Fibroblast of skin of right quadriceps (primary cell): ENCODE results near the gene DUS2.
A peak's percentile ranks its signal among the peaks of the same experiment; 100 is the strongest.
"Not testable (repeated sequence)": the region's sequence is repeated elsewhere in the genome, so short reads cannot be mapped to it uniquely, and the experiment has no call there.

Experiments
- DNase-seq: peaks from one replicate; pipeline ENCODE4 v3.0.0-alpha.2; 2013

DUS2 gene

DNA sequence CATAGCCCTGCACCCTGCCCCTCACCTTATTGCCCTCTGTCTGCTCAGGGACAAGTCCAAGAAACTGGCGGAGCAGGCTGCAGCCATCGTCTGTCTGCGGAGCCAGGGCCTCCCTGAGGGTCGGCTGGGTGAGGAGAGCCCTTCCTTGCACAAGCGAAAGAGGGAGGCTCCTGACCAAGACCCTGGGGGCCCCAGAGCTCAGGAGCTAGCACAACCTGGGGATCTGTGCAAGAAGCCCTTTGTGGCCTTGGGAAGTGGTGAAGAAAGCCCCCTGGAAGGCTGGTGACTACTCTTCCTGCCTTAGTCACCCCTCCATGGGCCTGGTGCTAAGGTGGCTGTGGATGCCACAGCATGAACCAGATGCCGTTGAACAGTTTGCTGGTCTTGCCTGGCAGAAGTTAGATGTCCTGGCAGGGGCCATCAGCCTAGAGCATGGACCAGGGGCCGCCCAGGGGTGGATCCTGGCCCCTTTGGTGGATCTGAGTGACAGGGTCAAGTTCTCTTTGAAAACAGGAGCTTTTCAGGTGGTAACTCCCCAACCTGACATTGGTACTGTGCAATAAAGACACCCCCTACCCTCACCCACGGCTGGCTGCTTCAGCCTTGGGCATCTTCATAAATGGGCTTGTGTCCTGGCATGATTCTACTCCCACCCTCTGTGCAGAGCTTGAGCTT lies 55.8 kb downstream of the DUS2 start:
- DNase-seq: no peak

DNA sequence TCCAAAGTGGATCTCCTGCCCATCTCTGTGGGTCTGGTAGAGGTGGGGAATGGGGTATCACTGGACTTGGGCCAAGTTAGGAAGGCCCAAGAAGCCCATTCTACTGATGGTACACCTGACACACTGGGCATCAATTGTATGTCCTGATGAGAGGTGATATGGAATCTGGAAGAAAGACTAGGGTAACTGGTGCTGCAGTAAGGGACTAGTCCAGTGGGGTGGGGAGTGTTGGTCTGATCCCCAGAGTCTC lies 56.2 kb downstream of the DUS2 start:
- DNase-seq: no peak

DNA sequence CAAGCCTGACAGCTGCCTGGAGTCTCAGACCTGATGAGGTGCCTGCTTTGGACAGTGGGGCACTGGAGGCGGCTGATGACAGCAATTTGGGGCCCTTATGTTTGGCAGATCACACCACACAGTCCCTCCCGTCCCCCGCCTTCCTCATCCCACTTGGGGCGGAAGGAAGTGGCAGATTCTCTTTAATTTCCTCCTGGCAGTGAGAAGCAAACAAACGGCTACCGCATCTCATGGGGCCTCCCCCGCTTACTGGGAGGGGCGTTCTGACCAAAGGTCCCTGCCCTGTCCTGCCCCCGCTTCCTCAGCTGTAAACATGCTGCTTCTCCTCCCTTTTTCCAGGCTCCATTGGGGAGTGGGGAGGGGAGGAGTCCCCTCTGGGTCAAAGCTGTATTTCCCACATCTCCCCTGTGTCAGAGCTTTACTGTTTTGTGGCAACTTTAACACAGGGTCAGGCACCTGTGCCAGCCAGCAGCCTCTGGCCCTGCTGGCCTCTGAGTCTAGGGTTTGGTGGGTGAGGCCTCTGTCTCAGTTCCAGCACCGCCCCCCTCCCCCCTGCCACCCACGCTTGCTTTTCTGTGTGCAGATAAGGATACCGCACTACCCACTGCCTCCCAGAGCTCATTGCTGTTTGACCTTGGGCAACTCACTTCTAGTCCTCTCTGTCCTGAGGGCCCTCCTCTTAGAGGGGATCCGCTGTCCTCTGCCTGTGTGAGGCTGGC lies 56.7 kb downstream of the DUS2 start:
- DNase-seq: no peak

DNA sequence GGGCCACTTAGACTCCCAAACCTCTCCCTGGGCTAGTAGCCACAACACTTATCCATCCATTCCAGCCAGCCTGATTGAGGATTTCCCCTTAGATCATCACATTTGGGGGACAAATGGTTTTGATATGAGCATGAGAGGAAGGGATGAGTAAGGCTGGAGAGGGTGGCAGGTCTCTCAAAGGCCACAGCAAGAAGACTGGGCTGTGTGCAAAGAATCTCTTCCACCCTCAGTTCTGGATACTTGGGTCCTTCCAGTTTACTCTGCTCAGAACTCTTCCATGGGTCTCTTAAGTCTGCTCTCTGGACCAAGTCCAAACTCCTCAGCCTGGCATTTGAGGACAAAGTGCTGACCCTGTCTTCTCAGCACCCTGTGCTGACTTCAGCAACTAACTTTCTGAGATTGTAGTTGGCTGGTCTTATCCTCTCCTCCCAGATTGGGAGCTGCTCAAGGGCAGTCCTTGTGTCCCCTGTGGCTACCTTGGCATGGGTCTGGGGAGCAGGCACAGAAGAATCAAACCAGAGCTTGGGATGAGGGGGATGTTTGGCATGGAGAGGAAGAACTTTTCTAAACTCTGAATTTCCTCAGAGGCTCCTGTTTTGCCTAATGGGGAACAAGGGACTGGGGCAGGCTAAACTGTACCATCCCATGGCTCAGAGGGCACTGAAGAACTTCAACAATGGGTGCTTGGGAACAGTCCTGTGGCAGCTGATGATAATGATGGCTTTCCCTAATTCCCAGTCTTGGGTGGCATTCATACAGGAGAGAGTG lies 59.0 kb downstream of the DUS2 start:
- DNase-seq: no peak

DNA sequence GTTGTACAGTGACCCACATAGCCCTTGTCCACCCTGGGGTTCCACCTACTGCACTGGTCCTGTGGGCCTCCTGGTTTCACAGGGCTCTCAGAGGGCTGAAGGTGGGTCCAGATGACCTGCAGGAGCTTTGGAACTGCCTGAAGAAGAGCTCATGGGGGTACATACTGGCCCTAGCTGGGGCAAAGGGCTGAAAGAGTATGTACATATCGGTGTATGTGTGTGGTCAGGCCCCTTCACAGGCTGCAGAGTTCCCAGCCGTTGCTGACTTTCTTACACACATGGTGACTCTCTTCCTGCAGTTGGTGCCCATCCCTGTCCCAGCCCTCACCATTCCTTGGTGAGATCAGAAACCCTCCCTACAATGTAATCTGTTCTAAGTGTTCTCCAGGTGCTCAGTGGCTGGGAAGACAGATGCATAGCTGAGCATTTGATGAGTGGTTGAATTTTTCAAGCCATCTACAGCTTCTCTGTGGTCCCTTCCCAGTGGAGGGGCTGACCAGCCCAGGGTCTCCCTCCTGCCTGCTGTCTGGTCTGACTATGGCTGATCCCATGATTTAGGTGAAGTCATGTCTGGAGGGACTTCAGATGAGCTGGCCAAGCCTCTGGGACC lies 59.6 kb downstream of the DUS2 start:
- DNase-seq: no peak

DNA sequence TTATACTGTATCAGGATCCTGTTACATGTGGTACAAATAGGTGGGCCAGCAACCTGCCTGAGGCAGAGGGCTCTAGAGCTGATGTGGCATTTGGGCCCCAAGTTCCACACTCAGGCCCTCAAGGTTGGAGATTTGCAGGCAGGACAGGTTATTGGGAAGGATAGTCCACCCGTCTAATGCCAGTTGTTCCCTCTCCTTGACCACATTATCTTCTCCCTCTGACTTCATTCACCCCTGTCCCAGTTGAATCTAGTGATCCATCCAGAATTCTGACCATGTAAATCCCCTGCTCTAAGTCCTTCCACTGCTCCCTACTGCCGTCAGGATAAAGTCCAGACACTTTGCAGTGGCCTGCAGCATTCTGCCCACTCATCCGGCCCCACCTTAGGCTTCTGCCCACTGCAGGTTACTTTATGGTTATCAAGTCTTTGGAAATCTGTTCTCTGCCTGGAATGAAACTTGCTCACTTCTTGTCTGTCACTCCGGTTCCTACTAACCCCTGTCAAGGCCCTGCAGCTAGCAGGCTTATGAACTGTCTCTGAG lies 60.2 kb downstream of the DUS2 start:
- DNase-seq: no peak

DNA sequence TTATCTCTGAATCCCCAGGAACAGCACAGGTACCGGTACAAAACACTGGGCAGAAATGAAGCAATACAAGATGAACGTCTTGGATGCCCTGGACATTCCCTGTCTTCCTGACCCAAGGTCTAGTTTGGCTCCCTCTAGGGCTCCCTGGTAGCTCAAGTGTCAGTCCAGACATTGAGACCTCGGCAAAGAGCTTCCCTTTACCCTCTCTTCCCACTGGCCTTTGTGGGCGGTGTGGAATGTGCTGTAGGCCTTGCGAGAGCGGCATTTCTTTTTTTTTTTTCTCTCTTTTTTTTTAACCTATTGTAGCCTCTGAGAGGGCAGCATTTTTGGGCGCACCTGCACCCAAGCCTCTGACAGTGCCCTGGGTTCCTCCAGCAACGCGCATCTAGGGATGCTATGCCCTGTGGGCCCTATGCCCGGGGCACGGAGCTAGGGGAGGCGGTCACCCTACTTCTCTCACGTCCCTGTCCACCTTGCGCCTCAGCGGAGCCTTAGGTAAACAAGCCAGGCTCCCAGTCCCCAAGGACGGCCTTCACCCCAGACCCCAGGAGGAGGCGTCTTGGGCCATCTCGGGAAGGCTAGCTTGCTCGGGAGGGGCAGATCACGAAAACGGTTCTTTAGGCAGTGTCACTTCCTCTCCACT lies 60.9 kb downstream of the DUS2 start:
- no peak for DNase-seq

DNA sequence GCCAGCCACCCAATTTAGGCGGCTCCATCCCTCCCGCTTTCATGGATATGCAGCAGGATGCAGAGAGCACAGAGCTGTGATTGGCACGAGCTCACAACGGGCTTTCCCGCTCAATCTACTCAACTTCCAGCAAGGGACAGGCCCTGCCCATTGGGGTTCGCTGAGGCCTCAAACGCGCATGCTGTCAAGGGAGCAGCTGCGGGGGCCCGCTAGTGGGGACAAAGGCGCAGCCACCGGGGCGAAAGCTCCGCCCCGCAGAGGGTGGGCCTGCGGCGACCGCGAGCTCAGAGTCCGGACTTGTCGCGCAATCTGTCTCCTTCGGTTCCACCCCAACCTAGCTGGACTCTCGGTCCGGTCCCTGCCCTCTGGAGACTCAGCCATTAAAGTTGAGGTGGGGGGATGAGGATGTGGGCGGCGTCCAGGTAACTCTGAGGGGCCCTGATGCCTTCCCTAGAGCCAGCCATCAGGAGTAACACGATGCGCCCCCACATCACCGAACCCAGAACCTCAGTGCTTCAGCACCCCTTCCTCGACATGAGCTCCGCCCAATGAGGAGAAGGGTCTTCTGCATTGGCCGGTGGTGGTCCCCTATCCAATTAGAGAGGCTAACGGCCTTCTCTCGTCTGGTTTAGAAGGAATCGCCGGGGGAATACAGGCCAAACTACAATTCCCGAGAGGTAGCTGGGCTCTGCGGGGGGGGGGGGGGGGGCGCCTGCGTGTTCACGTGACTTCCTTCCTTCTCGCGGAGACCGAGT lies 61.6 kb downstream of the DUS2 start:
- peak; percentile 88 for DNase-seq

DNA sequence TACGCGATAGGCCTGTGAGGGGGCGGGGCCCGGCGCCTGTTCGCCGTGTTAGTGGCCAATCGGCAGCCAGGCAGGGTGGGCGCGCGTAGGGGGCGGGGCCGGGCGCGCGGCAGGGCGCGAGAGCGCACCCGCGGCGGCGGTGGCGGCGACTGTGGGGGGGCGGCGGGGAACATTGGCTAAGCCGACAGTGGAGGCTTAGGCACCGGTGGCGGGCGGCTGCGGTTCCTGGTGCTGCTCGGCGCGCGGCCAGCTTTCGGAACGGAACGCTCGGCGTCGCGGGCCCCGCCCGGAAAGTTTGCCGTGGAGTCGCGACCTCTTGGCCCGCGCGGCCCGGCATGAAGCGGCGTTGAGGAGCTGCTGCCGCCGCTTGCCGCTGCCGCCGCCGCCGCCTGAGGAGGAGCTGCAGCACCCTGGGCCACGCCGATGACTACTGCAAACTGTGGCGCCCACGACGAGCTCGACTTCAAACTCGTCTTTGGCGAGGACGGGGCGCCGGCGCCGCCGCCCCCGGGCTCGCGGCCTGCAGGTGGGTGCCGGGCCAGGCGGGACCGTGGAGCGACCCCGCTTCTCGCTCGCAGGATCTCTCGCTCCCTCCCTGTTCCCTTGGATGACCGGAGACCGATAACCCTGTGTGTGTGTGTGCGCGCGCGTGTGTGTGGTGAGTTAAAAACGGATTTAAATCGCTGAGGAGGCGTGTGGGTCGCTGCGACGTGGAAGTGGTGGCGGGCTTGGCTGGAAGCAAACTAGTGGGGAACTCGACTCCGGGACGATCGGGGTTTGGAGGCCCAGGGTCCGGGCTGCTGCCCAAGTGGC lies 62.4 kb downstream of the DUS2 start, which contains the start of gene NFATC3:
Gene NFATC3, plus strand, starts transcription at position 112 of the 813 bp plus-strand sequence. Its CDS starts 312 bp downstream, at position 424.
- peak; percentile 97 for DNase-seq

DNA sequence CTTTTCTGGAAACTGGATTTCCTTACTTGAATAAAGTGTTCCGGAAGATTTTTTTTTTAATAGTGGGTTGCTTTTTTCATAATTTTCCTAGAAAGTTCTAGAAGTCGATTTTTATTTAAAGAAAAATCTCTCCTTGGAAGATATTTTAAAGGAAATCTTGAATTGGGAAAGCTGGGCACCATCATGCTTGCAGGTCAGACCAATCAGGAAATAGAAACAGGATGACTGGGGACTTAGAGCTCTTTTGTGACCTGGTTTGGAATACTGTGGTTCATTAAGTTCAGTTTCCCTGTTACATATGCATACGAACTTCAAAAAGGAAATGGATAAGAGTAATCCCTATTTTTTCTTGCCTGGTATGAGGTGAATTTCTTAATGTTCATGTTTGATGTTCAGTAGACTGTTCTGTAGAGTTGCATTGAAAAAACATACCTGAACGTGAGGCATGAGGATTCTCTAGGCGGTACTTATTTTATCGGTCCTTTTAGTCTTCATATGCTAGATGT lies 63.3 kb downstream of the DUS2 start:
- DNase-seq: peak; percentile 24

DNA sequence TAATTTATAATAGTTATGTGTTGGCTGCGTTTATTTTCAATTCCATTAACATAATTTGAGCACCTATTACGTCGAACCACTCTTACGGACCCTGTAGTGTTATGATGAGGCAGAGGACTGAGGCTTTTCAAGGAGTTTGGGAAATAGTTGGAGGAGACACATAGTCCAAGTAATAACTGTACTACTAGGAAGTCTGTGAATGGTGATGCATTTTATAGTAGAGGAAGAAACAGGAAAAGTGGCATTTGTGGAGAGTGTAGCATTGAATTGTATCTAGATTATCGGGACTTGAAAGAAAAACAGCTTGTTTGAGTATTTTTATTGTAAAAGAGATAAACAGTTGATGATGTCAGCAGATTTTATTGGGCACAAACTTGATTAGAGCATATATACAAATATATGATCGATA lies 63.8 kb downstream of the DUS2 start:
- DNase-seq: no peak

DNA sequence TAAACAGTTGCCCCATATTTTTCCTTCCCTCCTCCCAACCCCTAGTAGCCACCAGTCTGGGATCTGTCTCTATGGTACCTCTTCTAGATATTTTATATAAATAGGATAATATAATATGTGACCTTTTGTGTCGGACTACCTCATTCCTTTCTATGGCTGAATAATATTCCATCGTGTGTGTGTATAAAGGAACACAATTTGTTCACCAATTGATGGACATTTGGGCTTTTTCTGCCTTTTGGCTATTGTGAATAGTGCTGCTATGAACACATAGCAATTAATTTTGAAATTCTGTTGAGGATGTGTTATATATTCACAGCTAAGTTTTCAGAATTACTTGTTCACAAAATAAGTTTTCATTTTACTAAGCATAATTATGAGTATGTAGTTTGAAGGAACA lies 64.6 kb downstream of the DUS2 start:
- DNase-seq: no peak

DNA sequence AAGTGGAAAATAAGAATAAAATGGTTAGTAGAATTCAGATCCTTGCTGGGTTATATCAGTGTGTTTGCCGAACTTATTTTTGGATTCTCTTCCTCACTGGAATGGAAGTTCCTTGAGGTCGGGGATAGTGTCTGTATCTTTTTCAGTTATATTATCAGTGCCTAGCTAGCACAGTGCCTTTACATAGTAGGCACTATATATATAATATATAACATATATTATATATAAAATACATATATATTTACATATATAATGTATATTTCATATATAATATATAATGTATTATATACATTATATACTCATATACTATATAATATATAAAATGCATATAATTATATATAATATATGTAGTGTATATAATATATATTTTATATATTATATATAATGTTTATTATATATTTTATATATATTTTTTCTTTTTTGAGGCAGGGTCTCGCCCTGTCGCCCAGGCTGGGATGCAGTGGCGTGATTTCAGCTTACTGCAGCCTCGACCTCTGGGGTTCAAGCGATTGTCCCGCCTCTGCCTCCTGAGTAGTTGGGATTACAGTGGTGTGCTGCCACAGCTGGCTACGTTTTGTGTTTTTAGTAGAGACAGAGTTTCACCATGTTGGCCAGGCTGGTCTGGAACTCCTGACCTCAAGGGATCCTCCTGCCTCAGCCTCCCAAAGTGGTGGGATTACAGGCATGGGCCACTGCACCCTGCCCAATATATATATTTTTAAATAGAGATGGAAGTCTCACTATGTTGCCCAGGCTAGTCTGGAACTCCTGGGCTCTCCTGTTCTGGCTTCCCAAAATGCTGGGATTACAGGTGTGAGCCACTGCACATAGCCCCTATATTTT lies 65.3 kb downstream of the DUS2 start:
- no peak for DNase-seq

DNA sequence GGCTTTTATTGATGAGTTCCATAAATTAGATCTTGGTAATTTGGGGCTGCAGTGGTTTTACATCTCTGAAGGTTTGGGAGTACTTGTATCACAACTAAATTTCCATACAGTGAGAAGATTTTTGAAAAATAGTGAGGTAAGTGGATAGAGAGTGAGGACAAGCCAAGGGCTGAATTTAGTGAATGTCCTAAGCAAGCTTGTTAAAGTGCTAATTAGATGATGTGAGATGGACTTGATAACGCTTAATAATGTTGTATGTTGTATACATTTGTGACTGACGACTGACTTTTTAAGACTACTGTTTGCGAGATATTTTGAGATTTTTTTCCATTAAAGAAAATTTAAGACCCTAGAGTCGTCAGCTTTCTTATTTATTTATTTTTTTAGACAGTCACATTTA lies 66.0 kb downstream of the DUS2 start:
- no peak for DNase-seq

DNA sequence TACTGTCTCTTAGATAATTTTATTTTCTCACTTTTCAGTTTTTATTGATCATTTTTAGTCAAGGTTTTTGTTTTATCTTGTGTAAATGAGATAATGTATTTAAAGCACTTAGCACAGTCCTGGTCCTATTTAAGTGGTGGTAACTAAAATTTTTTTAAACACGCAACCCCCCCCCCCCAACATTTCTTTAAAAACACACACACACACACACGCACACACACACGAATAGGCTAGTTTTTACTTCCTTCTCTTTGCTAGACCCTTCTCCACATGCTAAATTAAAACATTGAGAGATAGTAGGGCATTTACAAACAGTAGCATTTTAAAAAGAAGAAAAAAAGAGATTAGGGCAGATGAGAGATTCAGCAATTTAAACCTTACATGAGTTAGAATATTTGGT lies 67.0 kb downstream of the DUS2 start:
- DNase-seq: no peak

DNA sequence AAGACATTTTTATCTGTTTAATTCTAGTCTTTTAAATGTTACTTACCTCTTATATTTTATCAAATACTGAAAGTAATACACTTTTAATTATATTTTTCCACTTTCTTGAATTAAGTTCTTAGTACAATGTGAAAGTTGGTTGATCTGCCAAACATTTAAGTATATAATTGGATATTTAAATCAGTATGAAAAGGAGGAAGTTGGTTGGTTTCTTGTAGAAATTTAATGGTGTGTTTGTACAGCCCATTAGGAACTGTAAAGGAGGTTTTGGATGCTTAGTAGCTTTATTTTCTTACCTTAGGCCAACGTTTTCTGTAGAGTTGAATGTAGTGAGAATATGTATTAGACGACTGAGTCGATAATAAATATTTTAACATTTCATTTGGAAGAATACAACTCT lies 67.4 kb downstream of the DUS2 start:
- DNase-seq: no peak

DNA sequence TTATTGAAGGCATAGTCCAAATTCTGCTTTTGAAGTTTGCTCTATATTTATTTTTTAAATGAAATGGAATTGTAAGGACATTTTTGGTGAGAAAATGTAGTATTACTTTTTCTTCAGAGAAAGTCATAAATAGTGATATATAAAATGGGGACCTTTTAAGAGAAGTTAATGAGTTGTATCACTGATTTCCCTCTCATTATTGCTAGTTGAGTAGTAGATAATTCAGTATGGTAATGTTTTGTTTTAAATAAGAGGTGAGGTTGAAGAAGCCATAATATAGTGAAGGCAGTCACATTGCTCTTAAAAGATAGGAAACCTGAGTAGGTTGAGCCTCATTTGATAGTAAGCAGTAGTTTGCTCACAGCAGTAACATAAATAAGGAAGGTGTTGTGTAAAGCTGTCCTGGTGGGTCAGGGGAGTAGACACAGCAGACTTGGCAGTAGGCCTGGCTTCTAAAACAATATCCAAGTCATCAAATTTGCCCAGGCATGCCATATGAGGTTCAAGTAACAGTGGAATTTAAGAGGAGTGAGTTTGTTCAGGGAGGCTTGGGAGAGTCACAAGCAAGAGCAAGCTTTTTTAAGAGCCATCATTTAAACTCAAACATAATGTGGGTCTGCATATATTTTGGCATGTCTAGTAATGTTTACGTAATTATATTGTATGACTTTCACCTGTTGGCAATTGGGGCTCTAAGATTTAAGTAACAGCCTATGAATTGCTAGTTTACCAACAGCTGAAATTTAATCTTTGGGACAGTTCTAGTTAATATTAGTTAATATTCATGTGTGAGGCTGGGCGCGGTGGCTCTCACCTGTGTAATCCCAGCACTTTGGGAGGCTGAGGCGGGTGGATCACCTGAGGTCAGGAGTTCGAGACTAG lies 68.5 kb downstream of the DUS2 start:
- peak; percentile 42 for DNase-seq

DNA sequence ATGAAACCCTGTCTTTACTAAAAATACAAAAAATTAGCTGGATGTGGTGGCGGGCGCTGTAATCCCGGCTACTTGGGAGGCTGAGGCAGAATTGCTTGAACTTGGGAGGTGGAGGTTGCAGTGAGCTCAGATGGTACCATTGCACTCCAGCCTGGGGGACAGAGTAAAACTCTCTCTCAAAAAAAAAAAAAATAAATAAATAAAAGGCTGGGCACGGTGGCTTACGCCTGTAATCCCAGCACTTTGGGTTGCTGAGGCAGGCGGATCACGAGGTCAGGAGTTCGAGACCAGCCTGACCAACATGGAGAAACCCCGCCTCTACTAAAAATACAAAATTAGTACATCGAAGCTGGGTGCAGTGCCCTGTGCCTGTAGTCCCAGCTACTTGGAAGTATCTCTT lies 69.2 kb downstream of the DUS2 start:
- DNase-seq: not testable (repeated sequence)
